HG03442 (cell line): ENCODE results near the gene TLE6.
"Not testable (repeated sequence)": the region's sequence is repeated elsewhere in the genome, so short reads cannot be mapped to it uniquely, and the experiment has no call there.

ENCODE experiments used
- ATAC-seq: cut with Tn5 transposase; IDR thresholded peaks from one replicate; pipeline ENCODE4 v1.9.1; 2021; ENCODE audit warnings: mild to moderate bottlenecking, moderate library complexity; ENCODE audit not compliant: unreplicated experiment

TLE6 gene

DNA sequence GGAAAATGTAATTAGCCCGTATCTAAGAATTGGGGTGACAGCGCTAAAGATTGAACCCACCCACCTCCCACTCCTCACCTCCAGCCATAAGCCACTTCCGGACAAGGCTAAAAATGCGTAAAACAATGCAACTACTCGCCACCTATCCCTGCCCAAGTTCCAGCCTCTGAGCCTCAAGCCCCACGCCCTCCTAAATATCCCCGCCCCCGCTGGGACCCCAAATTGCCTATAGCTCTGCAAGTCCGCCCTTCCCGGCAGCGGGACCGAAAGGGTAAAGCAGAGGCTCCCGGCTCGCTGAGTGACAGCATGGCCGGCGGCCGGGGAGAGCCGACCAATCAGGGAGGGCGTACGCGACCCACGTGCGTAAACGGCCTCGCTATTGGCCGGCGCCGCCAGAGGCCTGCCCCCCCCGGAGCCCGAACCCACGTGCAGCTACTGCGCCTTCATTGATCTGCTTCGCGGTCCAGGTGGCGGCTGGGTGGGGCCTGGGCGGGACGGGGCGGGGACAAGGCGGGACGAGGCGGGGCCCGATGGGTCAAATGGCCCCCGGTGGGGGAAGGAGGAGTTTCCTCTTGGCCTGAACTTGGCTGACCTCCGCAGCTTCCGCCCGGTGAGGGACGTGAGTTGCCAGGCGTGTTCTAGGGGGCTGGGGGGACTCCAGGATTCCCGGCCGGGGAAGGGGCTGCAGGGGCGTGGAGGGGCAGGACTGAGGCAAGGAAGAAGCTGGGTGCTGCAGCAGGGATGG, at the start of gene TLE6:
TSS of gene TLE6 (plus strand) at position 564 of the 745 bp plus-strand sequence. CDS start 670 bp downstream, outside the sequence.
- ATAC-seq: peak; percentile 87

DNA sequence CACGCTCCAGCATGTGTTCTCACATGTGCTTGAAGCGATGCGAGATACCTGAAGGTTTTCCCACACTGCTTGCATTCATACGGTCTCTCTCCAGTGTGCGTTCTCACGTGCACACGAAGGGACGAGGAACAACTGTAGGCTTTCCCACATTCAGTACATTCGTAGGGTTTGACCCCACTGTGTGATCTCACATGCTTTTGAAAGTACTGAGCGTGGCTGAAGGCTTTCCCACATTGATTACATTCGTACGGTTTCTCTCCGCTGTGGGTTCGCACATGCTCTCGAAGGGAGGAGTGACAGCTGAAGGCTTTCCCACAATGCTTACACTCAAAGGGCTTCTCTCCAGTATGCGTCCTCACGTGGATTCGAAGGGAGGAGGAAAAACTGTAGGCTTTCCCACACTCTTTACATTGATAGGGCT, 43.9 kb upstream of the TLE6 start:
- no peak for ATAC-seq

DNA sequence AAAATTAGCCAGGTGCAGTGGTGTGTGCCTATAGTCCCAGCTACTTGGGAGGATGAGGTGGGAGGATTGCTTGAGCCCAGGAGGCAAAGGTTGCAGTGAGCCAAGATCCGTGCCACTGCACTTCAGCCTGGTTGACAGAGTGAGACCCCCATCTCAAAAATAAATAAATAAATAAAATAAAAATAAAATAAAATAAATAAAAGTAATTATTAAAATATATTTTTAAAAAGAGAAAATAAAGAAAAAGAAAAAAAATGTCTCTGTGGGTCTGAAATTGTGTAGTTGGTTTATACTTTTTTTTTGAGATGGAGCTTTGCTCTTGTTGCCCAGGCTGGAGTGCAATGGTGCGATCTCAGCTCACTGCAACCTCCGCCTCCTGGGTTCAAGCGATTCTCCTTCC, 41.5 kb upstream of the TLE6 start:
- not testable (repeated sequence) for ATAC-seq

DNA sequence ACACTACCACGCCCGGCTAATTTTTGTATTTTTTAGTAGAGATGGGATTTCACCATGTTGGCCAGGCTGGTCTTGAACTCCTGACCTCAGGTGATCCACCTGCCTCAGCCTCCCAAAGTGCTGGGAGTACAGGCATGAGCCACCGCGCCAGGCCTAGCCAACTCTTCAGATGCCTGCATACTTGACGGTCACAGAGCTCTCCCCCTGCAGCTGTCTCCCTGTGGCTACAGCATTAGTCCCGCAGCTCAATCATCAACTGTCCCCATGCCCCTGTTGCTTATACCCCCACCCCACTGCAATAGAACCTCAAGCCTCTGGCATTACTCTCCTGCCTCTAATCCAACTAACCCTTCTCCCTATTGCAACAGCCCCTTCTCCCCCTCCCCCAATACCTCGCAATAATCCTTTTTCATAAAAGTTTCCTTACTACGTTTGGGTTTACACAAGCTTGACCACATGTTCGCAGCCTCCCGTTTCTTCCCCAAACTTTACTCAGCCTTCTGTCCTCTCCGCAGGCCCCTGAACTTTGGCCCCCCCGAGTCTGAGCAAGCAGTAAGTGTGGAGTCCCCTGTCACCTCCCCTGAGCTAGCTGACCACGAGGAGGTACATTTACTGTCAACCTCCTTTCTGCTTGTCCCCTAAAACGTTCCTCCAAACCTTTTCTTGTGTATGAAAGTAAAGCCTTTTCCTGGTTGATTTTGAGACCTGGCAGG, 34.3 kb upstream of the TLE6 start:
- no peak for ATAC-seq

DNA sequence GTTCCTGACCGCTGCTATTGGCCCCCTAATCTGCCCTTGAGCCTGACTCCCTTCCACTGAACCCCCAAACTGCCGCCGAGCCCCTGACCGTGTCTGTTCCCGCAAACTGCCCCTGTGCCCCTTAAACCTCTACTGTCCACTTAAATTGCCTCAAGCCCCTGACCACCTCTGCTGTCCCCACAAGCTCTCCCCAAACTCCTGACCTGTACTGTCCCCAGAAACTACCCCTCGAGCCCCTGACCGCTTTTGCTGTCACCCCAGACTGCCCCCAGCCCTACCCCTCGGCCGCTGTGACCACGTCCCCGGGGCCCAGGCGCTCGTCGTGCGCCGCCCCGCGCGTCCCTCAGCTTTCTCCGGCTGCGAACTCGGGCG, 33.0 kb upstream of the TLE6 start:
- no peak for ATAC-seq

DNA sequence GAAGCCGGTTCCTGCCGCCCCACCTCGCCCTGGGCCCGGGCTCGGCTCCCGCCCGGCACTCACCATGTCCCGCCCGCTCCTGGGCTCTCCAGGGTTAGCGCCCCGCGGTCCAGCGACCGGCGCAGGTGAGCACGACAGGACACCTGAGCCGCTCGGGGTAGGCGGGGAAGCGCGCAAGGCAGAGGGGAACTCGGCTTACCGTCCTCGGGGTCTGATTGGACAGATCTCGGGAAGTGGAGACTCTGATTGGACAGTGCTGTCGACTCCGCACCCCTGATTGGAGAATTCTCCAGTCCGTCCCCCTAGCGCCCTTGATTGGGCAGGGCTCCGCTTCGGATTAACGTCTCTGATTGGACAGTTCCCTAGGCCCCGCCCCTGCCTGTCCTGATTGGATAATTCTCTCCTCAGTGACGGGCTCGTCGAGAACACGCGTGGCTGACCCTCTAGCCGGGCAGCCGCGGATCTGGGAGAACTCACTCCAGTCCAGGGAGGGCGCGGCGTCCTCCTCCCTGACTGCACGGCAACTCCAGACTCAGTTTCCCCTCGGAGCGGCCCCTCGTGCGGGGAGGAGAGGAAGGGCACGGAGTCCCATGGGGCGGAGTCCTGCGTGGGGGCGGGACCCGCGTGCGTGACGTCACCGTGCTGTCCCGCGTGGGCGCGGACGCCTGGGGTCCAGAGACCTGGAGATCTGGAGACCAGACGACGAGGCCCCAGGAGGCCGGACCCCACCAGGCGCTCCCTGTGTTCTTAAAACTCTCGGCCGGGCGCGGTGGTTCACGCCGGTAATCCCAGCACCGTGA, 32.4 kb upstream of the TLE6 start, which contains the start of gene ZNF77:
TSS of gene ZNF77 (minus strand) at position 197 of the 800 bp plus-strand sequence. CDS start at position 66, 131 bp downstream.
- peak; percentile 91 for ATAC-seq

DNA sequence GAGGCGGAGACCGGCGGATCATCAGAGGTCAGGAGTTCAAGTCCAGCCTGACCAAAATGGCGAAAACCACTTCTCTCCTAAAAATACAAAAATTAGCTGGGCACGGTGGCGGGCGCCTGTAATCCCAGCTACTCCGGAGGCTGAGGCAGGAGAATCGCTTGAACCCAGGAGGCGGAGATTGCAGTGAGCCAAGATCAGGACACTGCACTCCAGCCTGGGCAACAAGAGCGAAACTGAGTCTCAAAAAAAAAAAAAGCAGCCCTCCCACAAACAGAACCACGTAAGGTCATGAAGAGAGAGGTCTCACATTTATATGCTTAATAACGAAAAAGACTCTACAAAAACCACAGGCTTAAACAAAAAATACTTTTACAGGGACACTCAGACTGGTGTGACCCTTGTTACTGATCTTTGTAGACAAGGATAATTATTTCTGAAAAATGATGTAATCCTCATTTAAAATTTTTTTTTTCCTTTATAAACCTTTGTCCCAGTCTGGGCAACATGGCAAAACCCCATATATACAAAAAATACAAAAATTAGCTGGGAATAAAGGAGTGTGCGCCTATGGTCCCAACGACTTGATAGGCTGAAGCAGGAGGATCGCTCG, 31.7 kb upstream of the TLE6 start:
- no peak for ATAC-seq

DNA sequence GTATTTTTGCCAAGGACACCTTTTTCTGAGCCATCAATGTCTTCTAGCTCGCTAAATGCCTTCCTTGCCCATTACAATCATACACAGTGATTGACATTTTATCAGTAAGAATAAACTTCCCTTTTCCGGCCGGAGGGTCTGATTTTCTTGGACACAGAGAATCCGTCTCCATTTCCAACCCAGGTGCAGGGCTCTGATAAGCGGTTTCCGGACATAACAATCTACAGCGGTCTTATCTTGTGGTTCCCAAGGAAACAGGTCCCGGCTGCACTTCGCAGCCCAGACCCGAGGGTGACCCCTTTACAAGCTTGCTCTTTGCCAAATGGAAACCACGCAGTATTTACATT, 27.5 kb upstream of the TLE6 start:
- no peak for ATAC-seq

DNA sequence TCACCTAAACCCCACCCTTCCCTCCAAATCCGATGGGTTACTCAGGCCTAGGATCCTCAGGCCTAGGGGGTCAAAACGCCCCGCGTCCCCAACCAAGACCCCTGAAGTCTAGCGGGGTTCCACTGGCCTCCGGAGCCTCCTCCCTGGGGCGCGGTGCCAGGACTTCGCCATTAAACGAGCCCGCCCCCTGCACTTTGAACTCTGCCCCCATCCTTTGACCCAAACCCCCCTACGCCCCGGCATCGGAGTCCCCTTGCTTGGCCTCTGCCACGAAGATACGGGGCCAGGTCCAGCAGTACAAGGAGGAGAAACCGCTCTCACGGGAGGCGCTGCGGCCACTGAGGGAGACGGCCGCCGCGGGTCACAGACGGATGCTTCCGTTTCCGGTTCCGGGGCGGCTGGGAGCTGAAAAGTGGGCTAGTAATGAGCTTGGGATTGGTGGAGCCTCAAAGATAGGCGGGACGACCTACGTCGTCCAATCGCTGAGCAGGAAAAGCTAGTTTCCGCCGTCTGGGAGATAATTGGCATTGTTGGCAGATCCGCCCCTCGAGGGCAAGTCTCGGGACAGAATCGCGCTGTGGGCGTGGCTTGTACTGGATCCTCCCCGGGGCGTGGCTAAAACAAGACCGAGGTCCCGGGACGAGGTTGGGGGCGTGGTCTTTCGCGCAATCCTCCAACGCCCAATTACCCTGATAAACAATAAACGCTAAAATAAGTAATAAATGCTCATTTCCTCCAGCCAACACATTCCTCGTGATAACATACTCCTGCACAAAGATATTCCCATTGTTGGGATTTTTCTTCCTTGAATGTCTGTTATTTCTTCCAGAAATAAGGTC, 26.9 kb upstream of the TLE6 start:
- peak; percentile 91 for ATAC-seq

DNA sequence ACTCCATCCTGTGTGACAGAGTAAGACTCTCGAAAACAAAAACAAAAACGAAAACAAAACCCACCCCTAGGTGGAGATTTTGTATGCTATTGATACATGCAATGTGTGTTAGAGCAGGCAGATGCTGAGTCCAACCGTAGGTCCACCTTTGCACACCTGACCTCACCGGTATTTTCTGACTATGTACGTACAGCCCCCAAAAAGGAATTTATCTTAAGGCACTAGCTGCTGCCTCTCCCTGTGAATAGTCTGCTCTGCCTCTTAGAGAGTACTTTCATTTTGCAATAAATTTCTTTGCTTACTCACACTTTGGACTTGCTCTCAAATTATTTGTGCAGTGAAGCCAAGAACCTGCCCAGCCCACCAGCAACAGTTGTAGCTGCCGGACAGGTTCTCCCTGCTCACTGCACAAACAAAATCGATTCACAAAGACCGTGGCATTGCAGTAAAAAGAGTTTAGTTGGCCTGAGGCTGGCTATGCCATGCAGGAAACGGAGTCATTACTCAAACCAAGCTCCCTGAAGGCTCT, 24.3 kb upstream of the TLE6 start:
- ATAC-seq: no peak

DNA sequence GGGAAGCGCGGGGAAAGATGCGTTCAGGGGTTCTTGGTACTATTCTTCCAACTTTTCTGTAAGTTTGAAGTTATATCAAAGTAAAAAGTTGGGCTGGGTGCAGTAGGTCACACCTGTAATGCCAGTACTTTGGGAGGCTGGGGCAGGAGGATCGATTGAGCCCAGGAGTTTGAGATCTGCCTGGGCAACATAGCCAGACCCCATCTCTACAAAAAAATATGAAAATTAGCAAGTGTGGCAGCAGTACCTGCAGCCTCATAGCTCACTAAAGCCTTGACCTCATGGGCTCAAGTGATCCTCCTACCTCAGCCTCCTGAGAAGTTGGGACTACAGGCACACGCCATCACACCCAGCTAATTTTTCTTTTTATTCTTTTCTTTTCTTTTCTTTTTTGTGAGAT, 20.2 kb upstream of the TLE6 start:
- ATAC-seq: no peak

DNA sequence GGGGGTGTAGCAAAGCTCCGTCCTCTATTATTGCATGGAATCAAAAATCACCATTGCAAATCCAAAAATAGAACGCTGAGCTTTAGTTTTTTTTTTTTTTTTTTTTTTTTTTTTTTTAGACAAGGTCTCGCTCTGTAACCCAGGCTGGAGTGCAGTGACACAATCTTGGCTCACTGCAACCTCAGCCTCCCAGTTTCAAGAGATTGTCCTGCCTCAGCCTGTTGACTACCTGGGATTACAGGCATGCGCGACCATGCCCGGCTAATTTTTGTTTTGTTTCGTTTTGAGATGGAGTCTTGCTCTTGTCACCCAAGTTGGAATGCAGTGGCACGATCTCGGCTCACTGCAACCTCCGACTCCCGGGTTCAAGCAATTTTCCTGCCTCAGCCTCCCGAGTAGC, 17.2 kb upstream of the TLE6 start:
- ATAC-seq: no peak

DNA sequence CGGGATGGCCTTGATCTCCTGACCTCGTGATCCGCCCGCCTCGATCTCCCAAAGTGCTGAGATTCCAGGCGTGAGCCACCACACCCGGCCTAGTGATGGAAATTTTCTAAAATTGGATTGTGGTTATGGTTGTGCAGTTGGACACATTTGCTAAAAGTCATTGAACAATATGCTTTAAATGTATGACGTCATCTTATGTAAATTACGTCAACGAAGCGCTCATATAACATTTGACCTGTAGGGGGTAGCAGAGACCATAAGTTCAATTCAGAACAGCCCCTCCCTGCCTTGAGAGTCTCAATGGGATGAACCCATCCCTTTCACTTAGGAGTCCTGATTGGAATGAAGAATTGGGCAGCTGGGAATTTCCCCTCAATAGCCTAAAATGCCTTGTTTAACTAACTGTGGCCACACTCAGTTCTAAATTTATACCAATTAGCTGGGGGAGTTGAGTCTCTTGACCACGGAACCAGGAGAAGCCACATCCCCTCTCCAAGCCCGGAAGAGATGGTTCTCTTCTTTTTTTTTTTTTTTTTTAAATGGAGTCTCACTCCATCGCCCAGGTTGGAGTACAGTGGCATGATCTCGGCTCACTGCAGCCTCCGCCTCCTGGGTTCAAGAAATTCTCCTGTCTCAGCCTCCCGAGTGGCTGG, 15.2 kb upstream of the TLE6 start:
- ATAC-seq: no peak

DNA sequence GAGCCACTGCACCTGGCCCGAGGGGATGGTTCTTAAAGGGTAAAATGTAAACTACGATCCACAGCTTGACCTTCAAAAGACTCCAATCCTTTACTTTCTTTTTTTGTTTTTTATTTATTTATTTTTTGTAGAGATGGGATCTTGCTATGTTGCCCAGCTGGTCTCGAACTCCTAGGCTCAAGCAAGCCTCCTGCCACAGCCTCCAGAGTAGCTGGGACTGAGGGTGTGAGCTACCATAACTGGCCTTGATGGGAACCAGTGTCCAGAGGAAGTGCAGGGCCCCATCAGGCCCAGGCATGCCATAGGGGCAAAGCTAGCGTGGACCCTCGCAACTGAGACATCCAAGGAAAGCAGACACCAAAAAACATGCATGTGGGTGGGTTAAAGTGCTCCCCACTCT, 14.2 kb upstream of the TLE6 start:
- no peak for ATAC-seq

DNA sequence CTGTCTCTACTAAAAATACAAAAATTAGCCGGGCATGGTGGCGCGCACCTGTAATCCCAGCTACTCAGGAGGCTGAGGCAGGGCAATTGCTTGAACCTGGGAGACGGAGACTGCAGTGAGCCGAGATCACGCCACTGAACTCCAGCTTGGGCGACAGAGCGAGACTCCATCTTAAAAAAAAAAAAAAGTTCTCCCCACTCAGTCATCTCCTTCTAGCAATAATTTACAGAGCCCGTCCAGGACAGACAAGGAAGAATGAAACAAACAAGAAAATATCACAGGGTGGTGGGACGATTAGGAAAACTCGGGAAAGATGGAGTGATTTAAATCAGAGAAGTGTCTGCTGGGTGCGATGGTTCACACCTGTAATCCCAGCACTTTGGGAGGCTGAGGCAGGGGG, 13.7 kb upstream of the TLE6 start:
- ATAC-seq: not testable (repeated sequence)

DNA sequence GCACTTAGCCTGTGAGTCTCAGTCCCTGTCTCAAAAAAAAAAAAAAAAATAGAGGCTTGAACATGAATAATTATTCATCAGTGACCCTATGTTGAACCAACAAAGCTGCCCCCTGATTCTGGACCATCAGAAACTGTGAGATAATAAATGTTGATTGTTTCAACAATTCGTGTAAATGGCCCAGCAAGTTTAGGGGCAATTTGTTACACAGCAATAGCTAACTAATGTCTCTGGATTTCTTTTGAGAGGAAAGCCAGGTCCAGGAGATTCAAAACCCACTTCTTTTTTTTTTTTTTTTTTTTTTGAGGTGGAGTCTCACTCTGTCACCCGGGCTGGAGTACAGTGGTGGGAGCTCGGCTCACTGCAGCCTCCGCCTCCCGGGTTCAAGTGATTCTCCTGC, 12.5 kb upstream of the TLE6 start:
- no peak for ATAC-seq

DNA sequence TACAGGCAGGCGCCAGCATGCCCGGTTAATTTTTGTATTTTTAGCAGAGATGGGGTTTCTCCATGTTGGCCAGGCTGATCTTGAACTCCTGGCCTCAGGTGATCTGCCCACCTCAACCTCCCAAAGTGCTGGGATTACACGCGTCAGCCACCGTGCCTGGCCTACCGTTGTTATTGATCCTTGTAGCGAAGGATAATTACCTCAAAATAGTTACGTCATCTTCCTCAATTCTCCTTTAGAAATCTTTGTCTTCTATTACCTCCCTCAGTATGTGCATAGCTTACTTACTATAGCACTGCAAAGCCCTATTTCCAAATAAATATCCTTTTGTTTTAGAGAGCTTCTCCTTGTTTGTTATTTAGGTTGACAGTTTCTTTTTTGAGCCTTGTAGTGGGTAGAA, 9.4 kb upstream of the TLE6 start:
- ATAC-seq: no peak

DNA sequence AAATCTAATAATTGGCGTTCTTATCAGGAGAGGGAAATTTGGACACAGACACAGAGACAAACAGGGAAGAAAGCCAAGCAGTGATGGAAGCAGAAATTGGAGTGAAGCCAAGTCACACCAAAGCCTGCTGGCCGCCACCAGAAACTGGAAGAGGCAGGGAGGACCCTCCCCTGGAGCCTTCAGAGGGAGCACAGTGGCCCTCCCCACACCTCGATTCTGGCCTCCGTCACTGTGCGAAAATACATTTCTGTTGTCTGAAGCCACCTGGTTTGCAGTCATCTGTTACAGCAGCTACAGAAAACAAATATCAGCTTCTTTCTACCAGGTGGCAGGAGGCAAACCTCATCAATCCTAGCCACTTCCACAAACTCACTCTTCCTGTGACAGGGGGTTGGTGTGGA, 8.3 kb upstream of the TLE6 start:
- ATAC-seq: no peak

DNA sequence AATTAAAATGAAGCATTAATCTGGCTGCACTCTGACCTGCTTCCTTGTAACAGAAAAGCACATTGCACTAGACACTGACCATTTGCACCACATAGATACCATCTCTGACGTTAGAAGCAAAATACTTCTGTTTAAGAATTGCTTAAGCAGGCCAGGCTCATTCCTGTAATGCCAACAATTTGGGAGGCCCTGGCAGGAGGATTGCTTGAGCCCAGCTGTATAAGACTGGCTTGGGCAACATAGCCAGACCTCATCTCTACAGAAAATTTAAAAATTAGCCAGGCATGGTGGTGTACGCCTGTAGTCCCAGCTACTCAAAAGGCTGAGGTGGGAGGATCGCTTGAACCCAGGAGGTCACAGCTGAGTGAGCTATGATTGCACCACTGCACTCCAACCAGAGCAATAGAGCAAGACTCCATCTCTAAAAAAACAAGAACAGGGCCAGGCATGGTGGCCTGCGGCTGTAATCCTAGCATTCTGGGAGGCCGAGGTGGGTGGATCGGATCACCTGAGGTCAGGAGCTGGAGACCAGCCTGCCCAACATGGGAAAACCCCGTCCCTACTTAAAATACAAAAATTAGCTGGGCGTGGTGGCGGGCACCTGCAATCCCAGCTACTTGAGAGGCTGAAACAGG, 7.0 kb upstream of the TLE6 start:
- no peak for ATAC-seq
